ENCODE results near the gene FRMD4B.

DNA sequence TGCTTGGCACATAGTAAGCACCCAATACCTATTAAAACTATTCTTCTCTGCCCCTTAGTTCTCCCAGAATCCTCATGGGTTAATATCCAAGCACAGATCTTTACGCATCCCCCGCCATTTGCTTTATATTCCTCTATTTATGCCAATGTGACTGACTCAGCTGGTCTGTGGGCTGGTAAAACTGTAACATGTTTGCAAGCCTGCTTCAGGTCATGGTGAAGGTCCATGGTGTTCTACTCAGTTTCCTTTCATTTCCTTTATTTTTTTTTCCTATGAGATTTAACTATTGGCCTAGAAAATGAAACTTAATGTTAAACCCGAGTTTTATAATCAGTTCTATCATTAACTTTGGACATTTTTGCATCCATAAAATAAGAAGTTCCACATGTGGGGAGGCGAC lies 47.0 kb downstream of the FRMD4B start:
- TF ChIP-seq EZH2phosphoT487 (IDR thresholded peaks at IDR 0.05; ENCODE audit: borderline replicate concordance, low read depth, low read length), result no peak
- no peak for TF ChIP-seq CTCF (conservative IDR thresholded peaks at IDR 0.05; ENCODE audit: low read length)

Measured in OCI-LY7 (cell line).